ENCODE data around the gene TBCD.
"Not testable (repeated sequence)": the region's sequence is repeated elsewhere in the genome, so short reads cannot be mapped to it uniquely, and the experiment has no call there.

The TBCD gene

GRCh38 chr17:82960419-82961271 lies 208.8 kb downstream of the TBCD start:
- DNase-seq, result no peak

GRCh38 chr17:82961366-82962162 lies 209.7 kb downstream of the TBCD start:
- no peak for DNase-seq

- no peak for DNase-seq
Observed at GRCh38 chr17:82962163-82962720, 210.4 kb downstream of the TBCD start.

- no peak for DNase-seq
Observed at GRCh38 chr17:82963104-82963950, 211.5 kb downstream of the TBCD start.

- not testable (repeated sequence) for DNase-seq
Observed at GRCh38 chr17:82964451-82964850, 212.6 kb downstream of the TBCD start.

- DNase-seq, result no peak
Observed at GRCh38 chr17:82964851-82965341, 213.0 kb downstream of the TBCD start.

GRCh38 chr17:82965371-82965770 lies 213.5 kb downstream of the TBCD start:
- DNase-seq, result no peak

GRCh38 chr17:82966415-82966814 lies 214.6 kb downstream of the TBCD start:
- no peak for DNase-seq

- DNase-seq, result no peak
Observed at GRCh38 chr17:82967268-82968032, 215.6 kb downstream of the TBCD start.

GRCh38 chr17:82968033-82968841 lies 216.4 kb downstream of the TBCD start:
- DNase-seq, result not testable (repeated sequence)

GRCh38 chr17:82970067-82970466 lies 218.2 kb downstream of the TBCD start:
- no peak for DNase-seq

- DNase-seq, result no peak
Observed at GRCh38 chr17:82970818-82971590, 219.1 kb downstream of the TBCD start.

- DNase-seq, result no peak
Observed at GRCh38 chr17:82972836-82973372, 221.0 kb downstream of the TBCD start.

- no peak for DNase-seq
Observed at GRCh38 chr17:82973456-82974135, 221.7 kb downstream of the TBCD start.

GRCh38 chr17:82974136-82974952 lies 222.5 kb downstream of the TBCD start:
- DNase-seq, result no peak

GRCh38 chr17:82976982-82977488 lies 225.2 kb downstream of the TBCD start:
- no peak for DNase-seq

- no peak for DNase-seq
Observed at GRCh38 chr17:82977606-82978005, 225.7 kb downstream of the TBCD start.

GRCh38 chr17:82978765-82979349 lies 227.0 kb downstream of the TBCD start:
- no peak for DNase-seq

All from stimulated activated CD4-positive, alpha-beta T cell treated with anti-CD3 and anti-CD28 coated beads, Interleukin-4, amount 100 ng/mL, for 4 hours (primary cell).